Left hindlimb (tissue), 1 donor: Measurements from ENCODE around the gene CFAP61.
"Not testable (repeated sequence)": the region's sequence is repeated elsewhere in the genome, so short reads cannot be mapped to it uniquely, and the experiment has no call there.

Source experiments
- DNase-seq: peaks from one replicate; pipeline ENCODE4 v3.0.0-alpha.2; 2018

The CFAP61 gene

DNA sequence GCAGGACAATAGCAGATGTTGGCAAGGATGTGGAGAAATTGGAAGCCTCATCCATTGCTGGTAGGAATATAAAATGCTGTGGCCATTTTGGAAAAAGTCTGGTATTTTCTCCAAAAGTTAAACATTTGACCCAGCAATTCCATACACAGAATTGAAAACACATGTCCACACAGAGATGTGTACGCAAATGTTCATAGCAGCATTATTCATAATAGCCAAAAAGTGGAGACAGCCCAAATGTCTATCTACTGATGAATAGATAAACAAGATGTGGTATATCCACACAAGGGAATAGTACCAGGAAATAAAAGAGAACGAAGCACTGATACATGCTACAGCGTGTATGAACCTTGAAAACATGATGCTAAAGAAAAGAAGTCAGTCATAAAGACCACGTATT lies 40.5 kb downstream of the CFAP61 start:
- DNase-seq: no peak

DNA sequence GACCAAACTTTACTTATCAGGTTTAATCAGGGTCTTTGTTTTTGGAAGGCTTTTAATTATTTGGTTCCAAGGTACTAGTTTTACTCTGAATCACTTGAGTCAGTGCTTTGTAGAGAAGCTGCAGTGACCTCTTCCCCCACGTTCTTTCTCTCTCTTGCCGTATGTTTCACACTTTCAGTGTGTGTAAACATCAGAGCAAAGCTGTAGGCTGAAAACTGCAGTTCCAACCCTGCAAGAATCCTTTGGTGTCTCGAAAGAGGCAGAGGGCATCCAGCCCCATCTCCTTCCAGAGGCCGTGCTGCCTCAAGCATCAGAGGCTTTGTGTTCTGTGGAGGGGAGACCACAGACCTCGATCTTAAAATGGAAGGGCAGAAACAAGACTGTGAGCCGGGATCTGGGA lies 42.1 kb downstream of the CFAP61 start:
- DNase-seq: no peak

DNA sequence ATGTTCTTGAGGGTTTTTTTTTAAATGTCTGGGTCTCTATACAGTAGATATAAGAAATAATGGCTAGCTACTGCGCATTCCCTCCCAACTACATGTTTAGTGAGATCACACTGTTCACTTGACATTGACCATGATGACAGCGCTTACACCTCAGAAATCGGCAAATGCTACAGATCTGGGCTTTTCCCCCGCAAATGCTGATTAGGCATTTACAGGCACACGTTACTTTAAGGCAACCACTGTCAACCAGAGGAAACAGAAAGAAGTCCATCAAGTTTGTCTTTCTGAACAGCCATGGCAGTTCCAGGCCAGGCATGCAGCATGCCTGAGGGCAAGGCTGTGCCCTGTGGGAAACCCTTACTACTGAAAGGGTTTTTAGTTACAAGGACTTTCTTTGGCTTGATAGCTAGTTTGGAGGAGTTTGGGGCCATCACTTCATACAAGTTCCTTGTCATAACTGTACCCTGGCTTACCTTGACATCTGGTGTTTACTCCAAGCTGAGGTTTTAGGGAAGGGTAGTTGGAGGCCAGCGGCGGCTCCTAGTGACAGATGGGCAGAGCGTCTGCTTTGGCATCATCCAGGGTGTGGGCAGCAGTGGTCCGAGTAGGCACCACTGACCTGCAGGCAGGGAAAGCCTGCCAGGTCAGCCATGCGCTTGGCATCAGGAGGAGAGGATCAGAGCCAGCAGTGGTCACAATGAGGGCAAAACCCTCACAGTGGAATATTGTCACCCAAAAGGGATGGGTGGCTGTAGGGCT lies 43.0 kb downstream of the CFAP61 start:
- DNase-seq: no peak

DNA sequence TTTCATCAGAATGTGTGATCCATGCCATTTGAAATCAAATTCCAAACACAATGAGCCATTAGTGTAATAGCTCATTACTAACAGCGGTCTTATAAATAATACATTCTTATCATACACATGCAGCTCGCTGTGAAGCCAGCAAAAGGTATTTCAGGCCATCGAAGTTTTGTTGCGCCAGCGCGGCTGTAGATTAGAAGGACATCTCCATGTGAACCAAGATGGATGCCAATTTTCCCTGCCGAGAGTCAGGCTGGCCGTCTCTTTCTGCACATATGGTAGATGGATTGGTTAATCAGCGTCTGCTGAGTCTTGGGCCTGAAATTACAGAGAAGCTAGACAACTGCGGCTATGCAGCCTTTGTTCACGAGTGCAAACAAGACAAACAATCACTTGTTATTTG lies 44.1 kb downstream of the CFAP61 start:
- DNase-seq: no peak

DNA sequence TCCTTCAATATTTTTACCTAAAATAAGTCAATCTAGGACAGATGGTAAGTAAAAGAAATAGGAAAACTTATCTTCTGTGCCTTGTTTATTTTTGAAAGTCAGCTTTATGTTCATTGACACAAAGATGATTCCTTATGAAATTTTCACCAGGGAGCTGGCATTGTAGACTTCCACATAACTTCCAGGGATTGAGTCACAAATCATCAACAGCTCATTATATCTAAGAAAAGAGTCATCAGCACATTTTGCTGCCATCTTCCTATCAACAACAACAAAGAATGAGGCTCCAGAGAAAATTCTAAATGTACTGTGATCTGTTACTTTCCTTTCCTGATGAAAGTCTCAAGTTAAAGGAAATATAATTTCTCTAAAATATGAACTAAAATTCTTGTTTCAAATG lies 48.5 kb downstream of the CFAP61 start:
- no peak for DNase-seq

DNA sequence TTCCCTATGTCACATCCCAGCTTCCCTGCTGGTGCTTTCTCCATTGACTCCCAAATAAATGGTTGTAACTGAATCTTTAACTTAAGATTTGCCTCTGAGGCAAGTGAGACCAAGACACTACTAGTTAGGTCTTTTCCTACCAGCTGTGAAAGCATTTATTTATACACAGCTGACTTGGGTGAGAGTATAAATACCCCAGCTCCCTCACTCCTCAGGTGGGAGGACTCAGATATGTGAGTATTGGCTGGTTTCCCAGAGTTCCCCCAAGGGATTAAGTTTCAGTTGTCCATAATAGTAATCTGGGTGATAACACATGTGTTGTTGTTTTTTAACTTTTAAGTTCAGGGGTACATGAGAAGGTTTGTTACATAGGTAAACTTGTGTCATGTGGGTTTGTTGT lies 49.8 kb downstream of the CFAP61 start:
- no peak for DNase-seq

DNA sequence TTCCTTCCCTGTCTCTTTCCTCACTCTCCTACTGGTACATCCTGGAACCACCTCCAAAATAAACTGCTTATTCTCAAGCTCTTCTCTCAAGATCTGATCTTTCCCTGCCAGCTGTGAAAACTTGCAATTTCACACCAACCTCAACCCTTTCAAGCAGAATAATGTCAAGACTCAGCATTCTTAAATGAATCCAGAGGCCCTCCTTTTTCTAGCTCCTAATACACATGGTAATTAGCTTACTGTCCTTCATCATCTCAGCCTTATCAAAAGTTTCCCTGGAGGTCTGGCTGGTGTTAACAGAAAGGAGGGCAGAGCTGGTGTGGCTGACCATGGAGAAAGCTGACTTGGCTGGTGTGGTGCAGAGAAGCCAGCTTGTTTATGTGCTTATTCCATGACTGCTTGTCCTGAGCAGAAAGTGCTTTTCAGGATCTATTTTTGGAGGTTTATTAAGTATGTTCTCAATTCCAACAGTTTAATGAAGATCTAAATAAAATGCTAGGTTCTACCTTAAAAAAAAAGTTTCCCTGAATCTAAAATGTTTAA lies 50.5 kb downstream of the CFAP61 start:
- DNase-seq: no peak

DNA sequence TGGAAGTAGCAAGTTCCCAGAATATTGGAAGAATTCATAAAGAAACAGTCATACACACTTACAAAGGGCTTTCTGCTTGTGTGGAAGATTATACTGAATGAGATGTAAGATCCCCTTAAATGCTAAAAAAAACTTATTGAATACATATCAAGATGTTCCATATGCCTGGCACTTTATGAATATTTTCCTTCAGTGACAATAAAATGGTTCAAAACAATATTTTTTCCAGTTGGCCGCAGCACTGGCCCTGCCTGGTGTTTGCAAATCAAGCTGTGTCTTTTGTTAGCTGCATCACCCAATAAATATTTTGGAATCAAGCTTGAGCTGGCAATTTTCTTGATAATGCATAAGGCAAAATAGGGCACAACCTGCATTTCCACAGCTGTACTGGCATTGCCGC lies 51.2 kb downstream of the CFAP61 start:
- DNase-seq: no peak

DNA sequence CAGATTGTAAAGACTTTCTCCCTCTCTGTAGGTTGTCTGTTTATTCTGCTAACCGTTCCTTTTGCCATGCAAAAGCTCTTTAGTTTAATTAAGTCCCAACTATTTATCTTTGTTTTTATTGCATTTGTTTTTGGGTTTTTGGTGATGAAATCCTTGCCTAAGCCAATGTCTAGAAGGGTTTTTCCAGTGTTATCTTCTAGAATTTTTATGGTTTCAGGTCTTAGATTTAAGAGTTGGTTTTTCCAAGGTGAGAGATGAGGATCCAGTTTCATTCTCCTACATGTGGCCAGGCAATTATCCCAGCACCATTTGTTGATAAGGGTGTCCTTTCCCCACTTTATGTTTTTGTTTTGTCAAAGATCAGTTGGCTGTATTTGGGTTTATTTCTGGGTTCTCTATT lies 70.9 kb downstream of the CFAP61 start:
- not testable (repeated sequence) for DNase-seq

DNA sequence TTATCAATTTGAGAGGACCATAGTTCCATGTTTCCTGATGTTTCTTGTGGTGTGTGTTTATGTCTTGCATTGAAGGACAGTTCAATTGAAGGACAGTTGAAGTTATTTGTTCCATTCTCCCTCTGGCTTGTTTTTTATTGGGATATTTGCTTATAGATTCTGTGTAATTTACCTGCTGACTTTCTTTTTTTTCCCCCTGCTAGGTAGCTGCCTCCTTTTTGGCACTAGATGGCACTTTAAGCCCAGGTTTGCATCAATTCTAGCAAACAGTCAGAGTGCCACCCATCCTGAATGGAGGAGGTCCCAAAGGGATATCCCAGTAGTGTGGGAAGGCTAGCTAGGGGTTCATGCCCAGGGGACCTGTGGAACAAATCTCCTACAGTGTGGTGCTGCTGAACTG lies 78.1 kb downstream of the CFAP61 start:
- no peak for DNase-seq

DNA sequence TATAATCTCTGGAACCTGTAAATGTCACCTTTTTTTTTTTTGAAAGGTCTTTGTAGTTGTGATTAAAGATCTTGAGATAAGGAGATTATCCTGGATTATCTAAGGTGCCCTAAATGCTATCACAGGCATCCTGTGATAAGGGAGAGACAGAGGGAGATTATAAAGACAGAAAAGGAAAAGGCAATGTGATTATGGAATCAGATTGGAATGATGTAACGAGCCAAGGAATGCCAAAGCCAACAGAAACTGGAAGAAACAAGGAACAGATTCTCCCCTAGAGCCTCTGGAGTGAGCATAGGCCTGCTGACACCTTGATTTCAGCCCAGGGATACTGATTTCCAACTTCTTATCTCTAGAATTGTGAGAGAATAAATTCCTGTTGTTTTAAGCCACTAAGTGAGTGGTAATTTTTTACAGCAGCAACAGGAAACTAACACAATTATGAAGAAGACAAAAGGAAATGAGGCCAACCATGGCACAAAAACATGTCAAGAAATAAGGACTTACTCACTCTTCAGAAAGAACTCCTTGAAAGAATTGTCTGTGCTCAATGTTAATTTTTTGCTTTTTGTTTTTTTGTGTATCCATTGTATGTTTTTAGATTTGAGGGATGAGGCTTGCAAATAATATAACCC lies 82.7 kb downstream of the CFAP61 start:
- no peak for DNase-seq

DNA sequence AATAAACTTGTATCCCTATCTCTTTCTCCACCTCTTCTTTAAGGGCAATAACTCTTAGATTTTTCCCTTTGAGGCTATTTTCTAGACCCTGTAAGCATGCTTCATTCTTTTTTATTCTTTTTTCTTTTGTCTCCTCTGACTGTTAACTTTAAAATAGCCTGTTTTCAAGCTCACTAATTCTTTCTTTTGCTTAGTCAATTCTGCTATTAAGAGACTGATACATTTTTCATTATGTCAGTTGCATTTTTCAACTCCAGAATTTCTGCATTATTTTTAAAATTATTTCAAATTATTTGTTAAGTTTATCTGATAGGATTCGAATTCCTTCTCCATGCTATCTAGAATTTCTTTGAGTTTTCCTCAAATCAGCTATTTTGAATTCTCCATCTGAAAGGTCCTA lies 84.0 kb downstream of the CFAP61 start:
- no peak for DNase-seq

DNA sequence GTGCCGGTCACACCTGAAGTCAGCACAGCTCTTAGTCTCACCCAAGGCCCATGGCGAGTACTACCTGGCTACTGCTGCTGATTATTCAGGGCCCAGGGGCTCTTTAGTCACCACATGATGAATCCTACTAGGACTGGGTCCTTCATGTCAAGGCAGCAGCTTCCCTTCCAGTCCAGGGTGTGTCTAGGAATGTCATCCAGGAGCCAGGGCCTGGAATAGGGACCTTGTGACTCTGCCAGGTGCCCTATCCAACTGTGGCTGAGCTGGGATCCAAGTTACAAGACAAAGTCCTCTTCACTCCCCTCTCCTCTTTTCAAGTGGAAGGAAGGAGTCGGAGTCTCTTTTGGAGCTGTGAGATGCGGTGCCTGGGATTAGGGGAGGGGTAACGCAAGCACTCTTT lies 85.5 kb downstream of the CFAP61 start:
- no peak for DNase-seq

DNA sequence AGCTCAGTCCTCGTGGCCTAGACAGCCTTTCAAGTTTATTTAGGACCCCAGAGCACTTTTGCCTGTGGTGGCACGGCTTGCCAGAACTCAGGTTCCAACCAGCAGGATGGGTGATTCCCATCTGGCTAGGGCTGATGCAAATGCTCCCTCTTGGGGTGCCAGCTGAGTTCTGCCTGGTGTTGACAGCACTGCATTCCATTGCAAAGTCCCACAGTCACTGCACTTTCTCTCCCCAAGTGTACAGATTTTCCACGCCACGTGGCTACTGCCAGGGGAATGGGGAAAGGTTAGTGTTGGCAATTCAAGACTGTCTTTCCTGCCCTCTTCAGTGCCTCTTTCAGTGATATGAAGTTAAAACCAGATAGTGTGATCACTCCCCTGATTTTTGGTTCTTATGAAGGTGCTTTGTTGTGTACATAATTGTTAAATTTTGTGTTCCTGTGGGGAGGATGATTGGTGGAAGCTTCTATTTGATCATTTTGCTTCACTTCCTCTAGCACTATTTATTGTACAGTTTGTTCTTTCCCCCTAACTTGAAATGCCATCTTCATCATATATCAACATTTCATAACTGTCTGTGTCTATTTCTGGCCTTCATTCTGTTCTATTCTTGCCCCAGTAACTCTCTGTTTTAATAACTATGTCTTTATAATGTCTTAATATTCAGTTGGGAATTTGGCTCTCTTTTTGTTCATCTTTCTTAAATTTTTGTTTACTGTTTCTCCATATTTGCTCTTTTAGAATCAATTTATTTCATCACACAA lies 86.2 kb downstream of the CFAP61 start:
- DNase-seq: no peak

DNA sequence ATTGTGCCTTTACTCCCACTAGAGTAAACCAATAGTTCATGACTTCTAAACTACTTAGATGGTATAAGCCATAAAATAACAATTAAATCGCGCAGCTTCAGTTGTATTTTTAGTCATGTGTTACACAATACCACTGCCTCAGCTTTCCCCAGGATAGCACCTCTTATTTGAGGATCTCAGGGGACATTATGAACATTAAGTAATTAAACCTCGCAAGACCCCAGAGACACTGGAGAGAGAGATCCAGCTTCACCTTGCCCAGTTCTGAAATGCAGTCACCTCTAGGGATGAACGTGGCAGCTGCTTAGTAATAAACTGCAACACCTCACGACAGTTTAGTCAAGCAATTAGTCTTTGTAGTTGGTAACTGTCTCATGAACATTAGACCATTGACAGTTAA lies 87.1 kb downstream of the CFAP61 start:
- DNase-seq: no peak

DNA sequence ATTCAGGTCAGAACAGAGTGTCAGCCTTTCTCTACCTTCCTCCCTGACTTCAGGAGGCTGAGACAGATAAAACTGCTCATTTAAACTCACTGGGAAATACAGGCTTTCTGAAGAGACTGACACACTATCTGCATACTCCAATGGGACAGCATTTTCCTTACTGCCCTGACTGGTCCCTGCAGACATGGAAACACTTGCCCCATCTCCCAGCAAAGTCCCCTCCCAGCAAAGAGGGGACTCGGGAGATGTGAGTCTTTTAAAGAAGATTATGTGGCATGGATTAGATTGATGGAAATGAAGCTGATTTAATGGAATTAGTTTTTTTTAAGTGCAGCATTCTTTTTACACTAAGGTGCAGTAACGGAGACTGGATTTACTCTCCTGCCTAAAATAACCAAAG lies 90.8 kb downstream of the CFAP61 start:
- DNase-seq: no peak

DNA sequence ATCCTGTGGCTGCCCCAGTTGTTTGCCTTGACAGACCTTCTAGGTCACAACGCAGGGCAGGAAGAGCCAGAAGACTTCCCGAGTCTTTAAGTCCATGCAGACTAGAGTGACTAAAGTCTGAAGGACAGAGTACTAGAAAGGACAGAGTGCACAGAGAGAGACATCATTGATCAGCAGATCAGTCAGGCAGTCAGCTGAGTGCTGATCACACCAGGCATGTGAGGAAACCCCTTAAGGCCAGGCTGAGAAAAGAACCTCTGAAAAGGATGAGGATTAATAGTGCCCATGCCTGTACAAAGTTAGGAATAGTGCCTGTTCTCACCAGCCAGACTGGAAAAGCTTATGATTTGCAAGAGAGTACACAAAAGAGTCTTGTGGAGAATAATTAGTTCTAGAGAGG lies 91.3 kb downstream of the CFAP61 start:
- no peak for DNase-seq

DNA sequence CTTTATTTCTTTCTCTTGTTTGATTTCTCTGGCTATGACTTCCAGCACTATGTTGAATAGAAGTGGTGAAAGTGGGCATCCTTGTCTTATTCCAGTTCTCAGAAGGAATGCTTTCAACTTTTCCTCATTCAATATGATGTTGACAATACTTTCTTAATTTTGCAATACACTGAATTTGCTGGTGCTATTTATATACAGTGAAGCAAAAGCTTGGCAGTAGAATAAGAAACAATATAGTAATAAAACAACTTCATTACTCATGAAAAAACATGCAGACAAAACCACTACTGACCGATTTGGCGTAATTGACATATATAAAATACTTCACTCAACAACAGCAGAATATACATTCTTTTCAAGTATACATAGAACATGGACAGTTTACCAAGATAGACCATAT lies 96.4 kb downstream of the CFAP61 start:
- no peak for DNase-seq

DNA sequence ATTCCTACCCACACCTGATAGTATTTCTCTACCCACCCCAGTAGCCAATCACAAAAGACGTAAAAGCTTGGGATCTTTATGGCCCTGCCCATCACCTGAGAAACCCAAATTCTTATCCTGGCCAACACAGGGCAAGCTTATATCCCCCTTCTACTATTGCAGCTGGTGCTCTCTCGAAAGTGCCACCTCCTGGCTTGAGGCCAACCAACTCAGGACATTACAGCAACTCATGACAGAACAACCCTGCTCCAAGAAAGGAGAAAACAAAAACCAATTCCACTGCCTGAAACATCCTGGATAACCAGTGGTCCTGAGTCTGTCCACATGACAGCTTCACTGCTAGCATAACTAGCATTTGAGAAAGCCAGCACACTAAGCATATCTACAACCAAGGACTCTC lies 97.9 kb downstream of the CFAP61 start:
- no peak for DNase-seq

DNA sequence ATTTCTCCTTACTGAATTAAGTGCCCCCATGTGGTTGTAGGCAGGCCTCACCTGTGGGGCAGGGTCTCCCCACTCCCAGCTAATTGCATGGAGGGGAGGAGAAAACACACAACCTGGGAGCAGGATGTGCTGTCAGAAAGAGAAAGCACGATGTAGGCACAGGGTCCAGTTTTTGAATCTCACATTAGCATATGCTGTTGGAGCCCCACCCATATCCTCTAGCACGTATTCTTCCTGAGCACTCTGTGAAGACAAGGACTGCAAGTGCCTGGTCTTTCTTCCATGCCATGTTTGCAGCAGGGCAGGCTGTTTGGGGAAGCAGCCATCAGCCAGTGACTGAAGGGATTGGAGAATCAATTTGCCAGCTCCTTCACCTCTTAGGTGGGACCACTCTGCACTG lies 108.2 kb downstream of the CFAP61 start:
- DNase-seq: no peak

DNA sequence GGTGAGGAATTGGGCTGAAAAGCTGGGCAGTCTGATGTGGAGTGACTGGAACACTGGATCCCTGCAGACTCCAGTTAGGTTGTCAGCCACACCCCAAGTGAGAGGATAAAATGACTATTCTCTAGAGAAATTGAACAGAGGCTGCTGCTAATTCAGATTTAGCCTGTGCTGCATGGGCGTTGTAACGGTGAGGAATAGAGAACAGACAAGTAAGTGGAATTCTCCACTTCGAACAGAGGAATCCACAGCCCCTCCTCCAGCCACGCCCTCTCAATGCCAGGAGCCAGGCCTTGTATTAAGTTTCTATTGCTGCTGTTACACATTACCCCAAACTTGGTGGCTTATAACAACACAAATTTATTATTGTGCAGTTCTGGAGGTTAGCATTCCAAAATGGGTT lies 109.3 kb downstream of the CFAP61 start:
- DNase-seq: no peak

DNA sequence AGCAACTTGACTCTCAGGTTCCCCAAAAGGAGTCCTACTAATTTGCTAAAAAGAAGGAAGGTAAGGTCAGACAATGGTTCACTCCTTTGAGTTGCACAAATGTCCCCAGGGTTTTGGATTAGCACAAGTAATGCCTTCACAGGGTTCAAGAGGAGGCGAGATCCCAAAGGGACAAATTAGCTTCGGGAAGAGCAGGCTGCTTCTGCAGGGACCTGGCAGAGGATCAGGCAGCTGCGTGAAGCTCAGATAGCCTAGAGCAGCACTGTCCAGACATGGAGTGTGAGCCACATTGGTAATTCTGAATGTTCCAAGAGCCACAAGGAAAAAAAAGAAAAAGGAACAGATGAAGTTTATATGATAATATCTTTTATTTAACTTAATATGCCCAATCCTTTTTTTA lies 115.4 kb downstream of the CFAP61 start:
- peak; percentile 36 for DNase-seq

DNA sequence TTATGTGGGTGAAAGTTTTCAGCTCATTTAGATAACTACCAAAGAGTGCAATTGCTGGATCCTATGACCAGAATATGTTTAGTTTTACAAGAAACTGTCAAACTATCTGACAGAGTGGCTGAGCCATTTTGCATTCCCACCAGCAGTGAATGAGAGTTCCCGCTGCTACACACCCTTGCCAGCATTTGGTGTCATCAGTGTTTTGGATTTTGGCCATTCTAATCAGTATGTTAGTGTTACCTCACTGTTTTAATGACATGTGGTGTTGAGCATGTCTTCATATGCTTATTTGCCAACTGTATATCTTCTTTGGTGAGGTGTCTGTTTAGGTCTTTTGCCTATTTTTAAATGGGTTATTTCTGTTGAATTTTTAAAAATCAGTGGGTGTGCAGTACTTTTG lies 120.9 kb downstream of the CFAP61 start:
- DNase-seq: no peak
